GM12878 (cell line): ENCODE measurements around the gene RPGRIP1. TPM values are rescaled to one million over a fixed set of nuclear protein-coding genes. Genes with fewer than 3 reads are reported as not detected.

ENCODE experiments used
- BCL3 ChIP-seq: IDR thresholded peaks from 2 replicates; pipeline ENCODE4 v1.6.1; 2011; ENCODE audit warnings: borderline replicate concordance, low read depth, mild to moderate bottlenecking, moderate library complexity, low read length; ENCODE audit not compliant: insufficient read depth, poor library complexity, severe bottlenecking
- CBX3 ChIP-seq: fragments of 200-600 bp; sonication (generic); IDR thresholded peaks from 2 replicates; pipeline ENCODE4 v1.6.1; 2016; ENCODE audit warnings: low read depth, borderline replicate concordance
- CEBPB ChIP-seq, 2 experiments: fragments of 150-350 bp in 1 of 2; IDR thresholded peaks; 2 replicates each; pipeline ENCODE4 v1.6.1; 2012 to 2014; ENCODE audit warnings: low read depth in 2 of 2, low read length in 2 of 2, borderline replicate concordance in 1 of 2, inconsistent platforms in 1 of 2
- EP300 ChIP-seq, 2 experiments: fragments of 150-350 bp in 1 of 2; IDR thresholded peaks; 2 replicates each; pipeline ENCODE4 v1.6.1; 2011 to 2012; ENCODE audit warnings: low read depth in 2 of 2, low read length in 2 of 2, borderline replicate concordance in 1 of 2, improper control_type of control experiment in 1 of 2, inconsistent platforms in 1 of 2; ENCODE audit not compliant: control insufficient read depth in 1 of 2
- MAX ChIP-seq: IDR thresholded peaks from 2 replicates; pipeline ENCODE4 v1.6.1; 2012; ENCODE audit warnings: low read depth, low read length, improper control_type of control experiment
- POLR2AphosphoS5 ChIP-seq: IDR thresholded peaks from 2 replicates; pipeline ENCODE4 v1.6.1; 2011; ENCODE audit warnings: mild to moderate bottlenecking, low read length, inconsistent platforms
- SKIL ChIP-seq: fragments of 450-650 bp; IDR thresholded peaks from 2 replicates; pipeline ENCODE4 v1.6.1; 2017; ENCODE audit warnings: mild to moderate bottlenecking, low read depth, inconsistent platforms; ENCODE audit not compliant: poor library complexity, severe bottlenecking
- SRF ChIP-seq, 2 experiments: IDR thresholded peaks; 2 replicates each; pipeline ENCODE4 v1.6.1; 2011; ENCODE audit warnings: low read depth in 2 of 2, low read length in 2 of 2, mild to moderate bottlenecking in 1 of 2, moderate library complexity in 1 of 2
- polyA plus RNA-seq, 11 experiments: library from polyadenylated mRNA; depleted of rRNA in 4 of 11; unstranded in 6 of 11; stranded (reverse) in 5 of 11; fragments of >200 nt; fragmentation: Nextera tagmentation in 4 of 11; fragmentation: Illumina TruSeq in 1 of 11; extraction: Ambion mirVana in 4 of 11; extraction: Trizol in 1 of 11; gene quantifications; 1 replicate in 1 of 11; 2 replicates in 10 of 11; pipeline versions ENCODE4 v1.2.1 to v1.2.3, GENCODE V29; 2011 to 2016; ENCODE audit warnings: inconsistent platforms in 2 of 11, missing spikeins in 2 of 11, low read depth in 1 of 11
- total RNA-seq, 4 experiments: library from RNA; depleted of rRNA in 3 of 4; stranded (reverse); fragments of >200 nt in 3 of 4; fragmentation: Illumina TruSeq in 1 of 4; extraction: Trizol in 1 of 4; gene quantifications; 2 replicates each; pipeline versions ENCODE4 v1.2.1 to v1.2.3, GENCODE V29; 2013 to 2021

Gene RPGRIP1
- total and polyA plus RNA-seq, 10 of the 15 experiments (the other 5 are each of a cell fraction or from before 2014, with no cell fraction given) = 0.07 to 1.1 (median 0.30) TPM; not detected in 1

GRCh38 chr14:21244544-21244943 lies 35.3 kb upstream of the RPGRIP1 start (continued):
- TF ChIP-seq CBX3 (no peak), SKIL (no peak), BCL3 (no peak), CEBPB (IDR thresholded peaks at IDR 0.05; ENCODE audit: borderline replicate concordance in 1 of 2, low read depth in 2 of 2, low read length in 2 of 2) (no peak), POLR2AphosphoS5 (0 out of 2 replicates have a peak, but pooled peaks have one; percentile 21), SRF (IDR thresholded peaks at IDR 0.05; ENCODE audit: low read depth in 2 of 2, low read length in 2 of 2) (no peak), EP300 (IDR thresholded peaks at IDR 0.05; ENCODE audit: borderline replicate concordance in 1 of 2, control insufficient read depth in 1 of 2, low read depth in 2 of 2, low read length in 2 of 2) (no peak), MAX (no peak)
